Suprapubic skin (tissue), 3 donors: ENCODE results near the gene MYO5C.

ENCODE experiments used
- EP300 ChIP-seq: sonication (generic); formaldehyde crosslinking; IDR thresholded peaks from one replicate; pipeline ENCODE4 v1.6.1; 2017; ENCODE audit warnings: antibody characterized with exemption
- TF ChIP-seq, protein P1 (sequence below), 2 donors: fragments of 200-600 bp in 1 of 2; fragments of 450-650 bp in 1 of 2; sonication (generic) in 1 of 2; IDR thresholded peaks; one replicate each; pipeline ENCODE4 v1.5.1; 2016 to 2019; ENCODE audit warnings: antibody characterized with exemption in 2 of 2, mild to moderate bottlenecking in 1 of 2, moderate library complexity in 1 of 2

DNA sequence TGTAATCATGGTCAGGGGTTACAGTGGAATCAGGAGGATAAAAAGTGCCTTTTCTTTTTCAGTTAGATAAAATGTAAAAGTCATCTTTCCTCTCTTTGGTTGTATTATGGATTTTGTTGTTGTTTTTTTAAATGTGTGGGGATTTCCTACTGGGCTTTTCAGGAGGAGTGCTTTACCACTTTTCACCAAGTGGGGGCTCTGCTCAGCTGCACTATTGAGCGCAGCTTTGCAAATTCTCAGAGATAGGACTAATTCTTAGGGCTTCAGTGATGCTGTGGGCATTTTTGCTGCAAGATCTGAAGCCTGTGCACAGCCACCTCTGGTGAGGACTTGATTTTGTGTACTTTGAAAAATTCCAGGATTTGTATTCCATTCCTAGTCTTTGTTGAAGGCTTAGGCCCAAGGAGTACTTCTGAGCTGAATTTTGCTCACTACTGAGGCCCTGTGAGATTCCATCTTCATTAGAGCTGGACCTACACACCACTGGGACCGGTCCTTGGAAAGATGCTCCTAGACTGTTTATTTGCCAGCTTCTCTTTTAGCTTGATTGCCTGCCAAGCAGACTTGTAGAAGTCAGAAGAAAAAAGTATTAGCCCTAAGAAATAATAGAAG lies 111.9 kb downstream of the MYO5C start:
- TF ChIP-seq, protein P1, sequence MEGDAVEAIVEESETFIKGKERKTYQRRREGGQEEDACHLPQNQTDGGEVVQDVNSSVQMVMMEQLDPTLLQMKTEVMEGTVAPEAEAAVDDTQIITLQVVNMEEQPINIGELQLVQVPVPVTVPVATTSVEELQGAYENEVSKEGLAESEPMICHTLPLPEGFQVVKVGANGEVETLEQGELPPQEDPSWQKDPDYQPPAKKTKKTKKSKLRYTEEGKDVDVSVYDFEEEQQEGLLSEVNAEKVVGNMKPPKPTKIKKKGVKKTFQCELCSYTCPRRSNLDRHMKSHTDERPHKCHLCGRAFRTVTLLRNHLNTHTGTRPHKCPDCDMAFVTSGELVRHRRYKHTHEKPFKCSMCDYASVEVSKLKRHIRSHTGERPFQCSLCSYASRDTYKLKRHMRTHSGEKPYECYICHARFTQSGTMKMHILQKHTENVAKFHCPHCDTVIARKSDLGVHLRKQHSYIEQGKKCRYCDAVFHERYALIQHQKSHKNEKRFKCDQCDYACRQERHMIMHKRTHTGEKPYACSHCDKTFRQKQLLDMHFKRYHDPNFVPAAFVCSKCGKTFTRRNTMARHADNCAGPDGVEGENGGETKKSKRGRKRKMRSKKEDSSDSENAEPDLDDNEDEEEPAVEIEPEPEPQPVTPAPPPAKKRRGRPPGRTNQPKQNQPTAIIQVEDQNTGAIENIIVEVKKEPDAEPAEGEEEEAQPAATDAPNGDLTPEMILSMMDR (IDR thresholded peaks at IDR 0.05): peak in 1 of 2 donors; percentile 53
- TF ChIP-seq EP300: no peak
